GM12891 (cell line): ENCODE measurements around the gene TUT4.

ENCODE experiments used
- POLR2A ChIP-seq: IDR thresholded peaks from 2 replicates; pipeline ENCODE4 v1.6.1; 2011; ENCODE audit warnings: low read depth, low read length, control low read depth
- POLR2AphosphoS5 ChIP-seq: IDR thresholded peaks from 2 replicates; pipeline ENCODE4 v1.6.1; 2011; ENCODE audit warnings: low read depth, low read length, control low read depth

- TF ChIP-seq POLR2A: no peak
- no peak for TF ChIP-seq POLR2AphosphoS5
These were observed 2.4 kb downstream of the TUT4 start for GRCh38 chr1:52550447-52550846.
